Hematopoietic multipotent progenitor cell treated with erythropoietin and hydrocortisone succinate and interleukin-3 and kit ligand, for 17 days (in vitro differentiated cells): Measurements from ENCODE around the gene AEBP2.
"Not testable (repeated sequence)": the region's sequence is repeated elsewhere in the genome, so short reads cannot be mapped to it uniquely, and the experiment has no call there.

Experiments
- DNase-seq: peaks from one replicate; pipeline ENCODE4 v3.0.0-alpha.2; 2015; ENCODE audit warnings: low spot score

The AEBP2 gene, protein sequence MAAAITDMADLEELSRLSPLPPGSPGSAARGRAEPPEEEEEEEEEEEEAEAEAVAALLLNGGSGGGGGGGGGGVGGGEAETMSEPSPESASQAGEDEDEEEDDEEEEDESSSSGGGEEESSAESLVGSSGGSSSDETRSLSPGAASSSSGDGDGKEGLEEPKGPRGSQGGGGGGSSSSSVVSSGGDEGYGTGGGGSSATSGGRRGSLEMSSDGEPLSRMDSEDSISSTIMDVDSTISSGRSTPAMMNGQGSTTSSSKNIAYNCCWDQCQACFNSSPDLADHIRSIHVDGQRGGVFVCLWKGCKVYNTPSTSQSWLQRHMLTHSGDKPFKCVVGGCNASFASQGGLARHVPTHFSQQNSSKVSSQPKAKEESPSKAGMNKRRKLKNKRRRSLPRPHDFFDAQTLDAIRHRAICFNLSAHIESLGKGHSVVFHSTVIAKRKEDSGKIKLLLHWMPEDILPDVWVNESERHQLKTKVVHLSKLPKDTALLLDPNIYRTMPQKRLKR

GRCh38 chr12:19439059-19440018, at the start of gene AEBP2:
Gene AEBP2 (plus strand): TSS chr12:19439492. CDS start chr12:19439700, 208 bp downstream.
- DNase-seq = peak; percentile 76

GRCh38 chr12:19390051-19390598, 49.2 kb upstream of the AEBP2 start:
- no peak for DNase-seq

DNA sequence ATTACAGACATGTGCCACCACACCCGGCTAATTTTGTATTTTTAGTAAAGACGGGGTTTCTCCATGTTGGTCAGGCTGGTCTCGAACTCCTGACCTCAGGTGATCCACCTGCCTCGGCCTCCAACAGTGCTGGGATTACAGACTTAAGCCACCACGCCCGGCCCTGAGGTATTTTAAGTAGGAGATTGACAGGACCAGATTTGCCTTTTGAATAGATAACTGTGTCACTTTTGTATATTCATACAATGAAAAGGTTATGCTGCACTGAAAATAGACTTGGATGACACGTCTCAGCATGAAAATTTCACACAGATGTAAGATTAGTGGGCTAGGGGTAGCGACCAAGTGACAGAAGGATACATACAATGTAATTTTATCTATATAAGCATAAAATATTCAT, 46.6 kb upstream of the AEBP2 start:
- not testable (repeated sequence) for DNase-seq

DNA sequence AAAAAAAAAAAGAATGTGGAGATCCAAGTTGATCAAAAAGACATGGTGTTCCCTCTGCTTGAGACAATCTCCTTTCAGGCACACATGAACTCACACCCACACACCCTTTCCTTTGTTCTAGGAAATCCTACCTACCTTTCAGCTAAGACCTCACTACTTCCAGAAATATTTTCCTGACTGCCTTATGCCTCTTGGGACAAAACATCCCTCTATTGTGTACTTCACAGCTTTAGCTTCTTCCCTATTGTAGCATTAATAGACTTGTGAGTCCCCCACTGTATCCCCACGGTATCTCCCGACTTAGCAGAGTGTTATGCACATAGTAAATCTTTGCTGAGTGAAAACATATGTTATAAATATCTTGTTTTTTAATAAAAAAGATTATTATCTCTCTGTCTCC, 44.9 kb upstream of the AEBP2 start:
- no peak for DNase-seq

DNA sequence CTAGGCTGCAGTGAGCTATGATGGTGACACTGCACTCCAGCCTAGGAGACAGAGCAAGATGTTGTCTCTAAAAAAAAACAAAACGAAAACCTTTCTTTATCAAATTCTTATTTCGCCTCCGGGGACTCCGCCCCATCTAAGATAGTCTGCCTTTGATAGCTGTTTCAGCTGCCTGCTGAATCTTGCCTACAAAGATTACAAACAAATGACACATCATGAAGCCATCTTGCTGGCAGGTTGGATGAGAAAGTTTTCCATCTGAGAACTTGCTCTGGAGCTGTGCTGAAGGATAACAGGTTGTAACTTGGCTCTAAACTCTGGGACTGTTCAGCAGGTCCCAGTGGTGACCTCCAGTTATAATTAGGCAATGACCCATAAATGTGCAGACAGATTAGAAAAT, 41.8 kb upstream of the AEBP2 start:
- no peak for DNase-seq

GRCh38 chr12:19398376-19399363, 40.6 kb upstream of the AEBP2 start:
- DNase-seq = no peak

- peak; percentile 1 for DNase-seq
Observed at GRCh38 chr12:19400649-19401285, 38.5 kb upstream of the AEBP2 start.

DNA sequence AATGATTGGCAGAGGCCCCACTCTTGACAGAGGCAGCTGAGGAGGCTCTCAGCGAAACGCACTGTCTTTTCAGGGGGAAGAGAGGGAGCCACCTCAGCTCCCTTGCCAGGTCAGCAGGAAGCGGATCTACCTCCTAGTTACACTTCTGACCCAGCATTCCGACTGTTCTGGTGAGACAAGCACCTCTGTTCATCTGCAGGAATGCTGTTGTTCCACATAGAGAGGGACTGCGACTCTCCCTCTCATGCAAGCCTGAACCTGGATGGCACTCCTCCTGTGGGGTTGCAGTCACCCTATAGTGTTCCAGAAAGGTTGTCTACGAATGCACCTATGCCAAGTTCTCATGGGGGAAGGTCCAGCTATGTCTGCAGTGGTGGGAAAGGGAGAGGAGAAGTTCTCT, 37.1 kb upstream of the AEBP2 start:
- DNase-seq = peak; percentile 1

DNA sequence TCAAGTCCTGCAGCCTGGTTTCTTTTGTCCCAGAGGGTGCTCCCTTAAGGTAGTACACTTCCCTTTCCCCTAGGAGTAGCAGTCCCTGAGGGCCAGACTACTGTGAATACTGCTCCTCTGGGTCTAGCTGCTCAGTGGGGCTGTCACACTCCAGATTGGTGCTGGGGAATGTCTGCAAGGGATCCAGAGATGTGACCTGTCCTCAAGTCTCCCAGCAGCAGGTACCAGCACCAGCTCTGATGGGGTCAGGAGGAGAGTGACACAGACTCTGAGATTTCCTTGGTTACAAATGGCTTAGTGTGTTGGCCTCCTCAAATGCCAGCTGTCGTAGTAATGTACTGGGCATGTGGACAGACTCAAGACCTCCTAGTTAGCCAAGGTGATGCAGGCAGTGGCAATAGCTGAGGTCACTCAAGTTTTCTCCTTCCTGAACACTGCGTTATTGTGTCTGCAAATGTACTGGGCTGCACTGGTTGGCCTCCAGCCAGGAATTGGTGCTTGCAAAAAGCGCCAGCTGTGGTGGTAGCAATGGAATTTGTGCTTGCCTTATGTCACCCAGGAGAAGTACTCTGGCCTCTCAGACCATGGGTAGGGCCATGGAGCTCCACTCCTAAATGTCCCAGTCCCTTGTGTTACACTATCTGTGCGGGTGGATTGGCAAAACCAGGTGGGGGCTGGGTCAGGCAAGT, 36.4 kb upstream of the AEBP2 start:
- peak; percentile 1 for DNase-seq

DNA sequence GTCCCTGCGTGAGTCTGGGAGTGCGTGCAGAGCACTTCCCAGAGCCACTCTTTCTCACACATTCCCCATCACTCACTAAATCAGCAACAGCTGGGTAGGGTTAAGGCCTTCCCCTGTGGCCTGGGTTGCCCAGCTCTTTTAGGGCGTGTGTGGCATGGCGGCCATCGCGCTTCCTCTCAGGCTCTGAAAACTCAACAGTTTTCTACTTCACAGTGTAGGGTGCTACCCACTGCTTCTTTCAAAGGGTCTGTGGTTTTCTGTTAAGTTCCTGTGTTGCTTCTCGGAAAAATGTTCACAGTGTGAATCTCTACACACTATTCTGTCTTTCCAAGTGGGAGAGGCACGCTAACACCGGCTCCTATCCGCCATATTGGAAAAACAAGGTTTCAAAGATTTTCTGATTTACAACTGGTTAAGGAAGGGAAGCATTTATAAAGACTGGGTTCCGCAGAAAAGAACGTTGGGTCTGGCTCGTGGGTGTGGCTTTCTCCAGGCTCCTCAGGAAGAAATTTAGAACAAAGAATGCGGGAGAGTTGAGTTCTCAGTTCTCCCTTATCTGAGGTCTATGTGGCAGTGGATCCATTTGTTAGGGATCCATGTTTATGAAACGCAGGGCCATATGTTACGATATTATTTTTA, 34.9 kb upstream of the AEBP2 start:
- DNase-seq = no peak

DNA sequence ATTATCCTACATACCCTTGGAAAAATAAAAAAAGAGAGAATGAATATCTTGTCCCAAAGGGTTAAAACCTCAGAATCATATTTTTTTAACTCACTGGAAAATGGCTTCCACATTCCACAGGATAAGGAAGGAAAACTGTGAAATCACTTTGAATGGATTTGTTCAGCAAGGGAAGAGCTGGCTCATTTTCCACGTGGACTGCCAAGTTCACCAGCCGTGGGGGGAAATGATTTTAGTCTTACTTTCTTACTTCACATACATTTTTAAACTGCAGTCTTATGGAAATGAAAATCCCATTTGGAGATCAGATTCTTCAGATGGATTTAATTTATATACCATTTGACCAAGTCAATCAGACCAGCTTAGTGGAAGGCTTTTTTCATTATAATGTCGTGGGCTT, 29.9 kb upstream of the AEBP2 start:
- DNase-seq = no peak

- no peak for DNase-seq
Observed at GRCh38 chr12:19410211-19410610, 29.1 kb upstream of the AEBP2 start.

- no peak for DNase-seq
Observed at GRCh38 chr12:19410629-19411185, 28.6 kb upstream of the AEBP2 start.

- DNase-seq = no peak
Observed at GRCh38 chr12:19411234-19412204, 27.8 kb upstream of the AEBP2 start.

GRCh38 chr12:19412844-19413243, 26.4 kb upstream of the AEBP2 start:
- no peak for DNase-seq

- DNase-seq = not testable (repeated sequence)
Observed at GRCh38 chr12:19413582-19413981, 25.7 kb upstream of the AEBP2 start.

DNA sequence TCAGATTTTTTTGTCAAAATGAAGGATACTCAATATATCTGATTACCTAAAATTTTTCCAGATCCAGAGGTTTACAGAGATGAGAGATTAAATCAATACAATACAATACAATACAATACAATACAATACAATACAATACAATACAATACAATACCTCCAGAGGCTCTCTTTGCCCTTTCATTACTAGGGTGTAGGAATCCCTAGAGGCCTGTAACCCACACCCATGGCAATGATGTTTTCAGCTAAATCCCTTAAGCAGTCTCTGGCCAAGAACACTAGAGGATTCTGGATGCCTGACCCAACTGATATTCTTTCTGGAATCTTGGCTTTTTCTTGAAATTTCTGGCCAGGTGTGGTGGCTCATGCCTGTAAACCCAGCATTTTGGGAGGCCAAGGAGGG, 23.7 kb upstream of the AEBP2 start:
- DNase-seq = no peak

DNA sequence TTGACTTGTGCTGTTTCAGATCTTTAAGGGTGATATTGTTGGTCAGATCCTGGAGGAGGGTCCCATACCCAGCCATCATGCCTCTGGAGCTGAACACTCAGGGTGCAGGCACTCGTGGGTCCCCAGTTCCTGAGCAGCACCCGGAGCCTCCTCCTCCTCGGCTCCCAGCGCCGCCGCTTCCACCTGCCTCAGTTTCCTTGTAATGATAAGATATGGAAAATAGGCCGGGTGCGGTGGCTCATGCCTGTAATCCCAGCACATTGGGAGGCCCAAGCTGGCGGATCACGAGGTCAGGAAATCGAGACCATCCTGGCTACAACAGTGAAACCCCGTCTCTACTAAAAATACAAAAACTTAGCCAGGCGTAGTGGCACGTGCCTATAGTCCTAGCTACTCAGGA, 20.2 kb upstream of the AEBP2 start:
- no peak for DNase-seq
